ENCODE measurements around the gene TMEM250.

TMEM250 gene

GRCh38 chr9:136081826-136082495, 36.7 kb downstream of the TMEM250 start:
- DNase-seq, result no peak

- no peak for DNase-seq
Observed at GRCh38 chr9:136081113-136081825, 37.4 kb downstream of the TMEM250 start.

- DNase-seq, result no peak
Observed at GRCh38 chr9:136080716-136081112, 38.0 kb downstream of the TMEM250 start.

- DNase-seq, result no peak
Observed at GRCh38 chr9:136079916-136080246, 38.8 kb downstream of the TMEM250 start.

- no peak for DNase-seq
Observed at GRCh38 chr9:136079211-136079915, 39.3 kb downstream of the TMEM250 start.

GRCh38 chr9:136078498-136079011, 40.1 kb downstream of the TMEM250 start:
- DNase-seq, result peak; percentile 0

GRCh38 chr9:136078024-136078423, 40.7 kb downstream of the TMEM250 start:
- peak; percentile 0 for DNase-seq

- DNase-seq, result no peak
Observed at GRCh38 chr9:136077491-136077890, 41.2 kb downstream of the TMEM250 start.

GRCh38 chr9:136075881-136076678, 42.6 kb downstream of the TMEM250 start:
- peak; percentile 1 for DNase-seq

GRCh38 chr9:136075134-136075841, 43.4 kb downstream of the TMEM250 start:
- peak; percentile 0 for DNase-seq

- DNase-seq, result peak; percentile 0
Observed at GRCh38 chr9:136074706-136075105, 44.0 kb downstream of the TMEM250 start.

Measured in stimulated activated CD4-positive, alpha-beta T cell treated with anti-CD3 and anti-CD28 coated beads, Interleukin-4, amount 100 ng/mL, for 1 hour (primary cell).